Peyer's patch (tissue), 4 donors: ENCODE measurements around the gene SEMA4A. TPM values are rescaled to one million over a fixed set of nuclear protein-coding genes. Genes with fewer than 3 reads are reported as not detected.
A peak's percentile ranks its signal among the peaks of the same experiment; 100 is the strongest.

Experiments used
- DNase-seq, 3 donors: peaks; one replicate each; pipeline ENCODE4 v3.0.0-alpha.2; 2017 to 2019
- H3K27ac ChIP-seq, 4 donors: fragments of 200-600 bp; sonication (generic); one replicate each; pipeline ENCODE4 v1.5.1; 2016 to 2019
- H3K27me3 ChIP-seq, 2 donors: fragments of 200-600 bp; sonication (generic); one replicate each; pipeline ENCODE4 v1.5.1; 2019
- H3K36me3 ChIP-seq, 3 donors: fragments of 200-600 bp; sonication (generic); one replicate each; pipeline ENCODE4 v1.5.1; 2016 to 2019
- H3K4me1 ChIP-seq, 4 donors: fragments of 200-600 bp; sonication (generic); one replicate each; pipeline ENCODE4 v1.5.1; 2016 to 2019
- H3K4me3 ChIP-seq, 4 donors: fragments of 200-600 bp; sonication (generic); 1 replicate in 3 of 4; 2 replicates in 1 of 4; pipeline ENCODE4 v1.5.1; 2016 to 2019; ENCODE audit warnings: mild to moderate bottlenecking in 1 of 4
- H3K9me3 ChIP-seq, 4 donors: fragments of 200-600 bp; sonication (generic); one replicate each; pipeline ENCODE4 v1.5.1; 2016 to 2019; ENCODE audit warnings: mild to moderate bottlenecking in 1 of 4
- POLR2A ChIP-seq, 2 donors: fragments of 450-650 bp; IDR thresholded peaks; one replicate each; pipeline ENCODE4 v1.5.1; 2017; ENCODE audit warnings: antibody characterized with exemption in 2 of 2, mild to moderate bottlenecking in 2 of 2, moderate library complexity in 2 of 2
- total RNA-seq, 4 donors: library from RNA; depleted of rRNA; stranded (reverse); fragments of >200 nt; gene quantifications; one replicate each; pipeline ENCODE4 v1.1.0, GENCODE V29; 2016
- TF ChIP-seq, protein P1 (sequence below), 6 experiments: fragments of 450-650 bp in 4 of 6; fragments of 200-600 bp in 2 of 6; sonication (generic) in 1 of 6; IDR thresholded peaks; one replicate each; pipeline ENCODE4 v1.5.1; 2017 to 2019; ENCODE audit warnings: antibody characterized with exemption in 6 of 6, mild to moderate bottlenecking in 3 of 6, moderate library complexity in 1 of 6

Gene SEMA4A
- total RNA-seq, 4 donors from 2014 or later: 1.5 to 19.0 (median 3.2) TPM

DNA sequence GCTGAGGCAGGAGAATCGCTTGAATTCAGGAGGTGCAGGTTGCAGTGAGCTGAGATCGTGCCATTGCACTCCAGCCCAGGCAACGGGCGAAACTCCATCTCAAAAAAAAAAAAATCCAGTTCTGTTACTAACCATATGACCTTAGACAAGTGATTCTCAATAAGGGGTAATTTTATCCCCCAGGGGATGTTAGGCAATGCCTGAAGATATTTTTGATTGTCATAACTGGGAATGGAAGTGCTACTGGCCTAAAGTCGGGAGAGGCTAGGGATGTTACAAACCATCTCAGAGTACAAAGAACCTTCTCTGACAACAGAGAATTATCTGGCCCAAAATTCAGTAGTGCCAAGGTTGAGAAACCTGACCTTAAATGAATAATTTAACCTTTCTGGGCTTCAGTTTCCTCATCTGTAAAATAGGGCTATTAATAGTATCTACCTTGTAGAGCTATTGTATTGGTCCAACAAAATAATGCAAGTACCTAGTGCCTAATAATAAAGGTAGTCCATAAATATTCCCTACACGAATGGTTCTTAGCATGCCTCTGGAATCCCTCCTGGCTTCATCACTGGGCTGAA lies 44.6 kb upstream of the SEMA4A start:
- H3K4me1 ChIP-seq: peaks cover 9 to 41% (median 9%) of the 10 kb centered on the region in 4 donors
- DNase-seq: no peak
- H3K27me3 ChIP-seq: no peaks in the 10 kb centered on the region
- H3K36me3 ChIP-seq: no peaks in the 10 kb centered on the region
- TF ChIP-seq, protein P1, sequence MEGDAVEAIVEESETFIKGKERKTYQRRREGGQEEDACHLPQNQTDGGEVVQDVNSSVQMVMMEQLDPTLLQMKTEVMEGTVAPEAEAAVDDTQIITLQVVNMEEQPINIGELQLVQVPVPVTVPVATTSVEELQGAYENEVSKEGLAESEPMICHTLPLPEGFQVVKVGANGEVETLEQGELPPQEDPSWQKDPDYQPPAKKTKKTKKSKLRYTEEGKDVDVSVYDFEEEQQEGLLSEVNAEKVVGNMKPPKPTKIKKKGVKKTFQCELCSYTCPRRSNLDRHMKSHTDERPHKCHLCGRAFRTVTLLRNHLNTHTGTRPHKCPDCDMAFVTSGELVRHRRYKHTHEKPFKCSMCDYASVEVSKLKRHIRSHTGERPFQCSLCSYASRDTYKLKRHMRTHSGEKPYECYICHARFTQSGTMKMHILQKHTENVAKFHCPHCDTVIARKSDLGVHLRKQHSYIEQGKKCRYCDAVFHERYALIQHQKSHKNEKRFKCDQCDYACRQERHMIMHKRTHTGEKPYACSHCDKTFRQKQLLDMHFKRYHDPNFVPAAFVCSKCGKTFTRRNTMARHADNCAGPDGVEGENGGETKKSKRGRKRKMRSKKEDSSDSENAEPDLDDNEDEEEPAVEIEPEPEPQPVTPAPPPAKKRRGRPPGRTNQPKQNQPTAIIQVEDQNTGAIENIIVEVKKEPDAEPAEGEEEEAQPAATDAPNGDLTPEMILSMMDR (IDR thresholded peaks at IDR 0.05): no peak
- no peak for TF ChIP-seq POLR2A (IDR thresholded peaks at IDR 0.05)
- no peak overlapping the region for H3K27ac ChIP-seq
- no peaks in the 10 kb centered on the region for H3K9me3 ChIP-seq
- no peak overlapping the region for H3K4me3 ChIP-seq

DNA sequence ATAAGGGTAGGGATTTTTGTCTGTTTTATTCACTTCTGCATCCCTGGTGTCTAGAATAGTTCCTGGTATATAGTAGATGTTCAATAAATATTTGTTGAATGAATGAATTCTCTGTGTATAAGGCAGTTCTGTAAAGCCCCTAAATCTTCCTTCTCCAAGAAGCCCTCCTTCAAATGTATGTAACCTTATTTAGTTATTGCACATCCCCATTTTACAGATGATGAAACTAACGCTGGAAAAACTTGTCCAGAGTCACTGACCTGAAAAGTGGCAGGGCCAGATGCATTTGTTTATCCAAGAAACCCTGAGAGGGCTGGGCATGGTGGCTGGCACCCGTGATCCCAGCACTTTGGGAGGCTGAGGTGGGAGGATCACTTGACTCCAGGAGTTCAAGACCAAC lies 43.1 kb upstream of the SEMA4A start:
- Histone ChIP-seq H3K27ac (no peak overlapping the region), H3K9me3 (no peaks in the 10 kb centered on the region), H3K36me3 (no peaks in the 10 kb centered on the region), H3K27me3 (no peaks in the 10 kb centered on the region), H3K4me3 (no peak overlapping the region), H3K4me1 (peaks cover 4 to 33% (median 11%) of the 10 kb centered on the region in 4 donors)
- no peak for TF ChIP-seq POLR2A (IDR thresholded peaks at IDR 0.05)
- TF ChIP-seq, protein P1 (IDR thresholded peaks at IDR 0.05): no peak
- DNase-seq: no peak

DNA sequence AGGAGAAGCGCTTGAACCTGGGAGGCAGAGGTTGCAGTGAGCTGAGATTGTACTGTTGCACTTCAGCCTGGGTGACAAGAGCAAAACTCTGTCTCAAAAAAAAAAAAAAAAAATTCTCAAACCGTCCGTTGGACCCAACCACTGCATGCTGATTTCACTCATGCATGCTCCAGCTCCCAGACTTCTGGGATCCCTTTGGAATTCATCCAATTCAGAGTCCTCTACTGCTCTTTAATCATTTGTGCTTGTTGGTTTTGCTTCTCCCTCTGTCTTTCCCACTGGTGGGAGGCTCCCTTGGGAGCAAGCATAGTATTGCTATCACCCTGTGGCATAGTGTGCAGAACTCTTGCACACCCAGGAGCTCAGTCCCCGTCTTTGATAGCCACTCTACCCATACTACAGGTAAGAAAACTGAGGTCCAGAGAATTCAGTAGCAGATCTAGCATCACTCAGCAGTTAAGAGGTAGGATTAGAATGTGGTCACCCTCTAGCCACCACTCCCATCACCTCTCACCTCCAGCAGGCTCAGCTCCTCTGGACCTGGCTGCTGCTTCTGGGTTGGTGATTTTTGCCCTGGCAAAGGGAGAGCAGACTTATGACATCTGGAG lies 41.9 kb upstream of the SEMA4A start:
- Histone ChIP-seq H3K4me3 (no peak overlapping the region), H3K27me3 (no peaks in the 10 kb centered on the region), H3K9me3 (no peaks in the 10 kb centered on the region), H3K27ac (peak overlapping the region in 1 of 4 donors; percentile 97), H3K4me1 (peaks cover 0 to 23% (median 9%) of the 10 kb centered on the region in 4 donors), H3K36me3 (no peaks in the 10 kb centered on the region)
- no peak for DNase-seq
- TF ChIP-seq, protein P1 (IDR thresholded peaks at IDR 0.05): no peak
- no peak for TF ChIP-seq POLR2A (IDR thresholded peaks at IDR 0.05)

DNA sequence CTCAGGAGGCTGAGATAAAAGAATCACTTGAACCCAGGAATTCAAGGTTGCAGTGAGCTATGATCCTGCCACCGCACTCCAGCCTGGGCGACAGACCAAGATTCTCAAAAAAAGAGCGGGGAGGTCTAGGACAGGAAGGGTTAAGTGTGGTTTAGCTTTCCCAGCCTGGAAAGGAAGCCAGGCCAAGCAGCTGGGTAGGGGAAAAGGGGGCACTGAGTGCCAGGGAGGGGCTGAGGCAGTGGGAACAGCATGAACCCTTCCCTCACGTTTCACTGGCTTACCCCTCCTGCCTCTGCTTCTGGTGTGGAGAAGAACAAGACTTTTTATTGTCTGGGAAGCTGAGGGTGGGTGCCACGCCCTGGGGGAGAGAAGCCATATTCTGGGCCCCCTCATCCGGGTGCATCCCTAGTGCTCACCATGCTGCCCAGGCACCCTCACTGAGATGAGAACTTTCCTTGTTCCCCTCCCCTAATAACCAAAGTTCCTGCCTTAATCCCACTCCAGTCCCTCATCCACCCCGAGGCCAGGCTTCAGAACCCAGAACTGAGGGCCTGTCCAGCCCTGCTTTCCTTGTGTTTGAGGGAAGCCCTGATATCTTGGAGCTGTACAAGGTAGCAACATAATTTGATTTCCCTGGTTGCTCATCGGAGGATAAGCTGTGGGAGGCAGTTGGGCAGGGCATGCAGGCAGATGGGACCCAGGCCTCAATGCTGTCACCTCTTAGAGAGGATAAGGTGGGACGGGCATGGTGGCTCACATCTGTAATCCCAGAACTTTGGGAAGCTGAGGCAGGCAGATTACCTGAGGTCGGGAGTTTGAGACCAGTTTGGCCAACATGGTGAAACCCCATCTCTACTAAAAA lies 40.9 kb upstream of the SEMA4A start:
- Histone ChIP-seq H3K4me3 (no peak overlapping the region), H3K4me1 (peaks cover 0 to 18% (median 9%) of the 10 kb centered on the region in 4 donors), H3K27me3 (no peaks in the 10 kb centered on the region), H3K9me3 (no peaks in the 10 kb centered on the region), H3K36me3 (no peaks in the 10 kb centered on the region), H3K27ac (peak overlapping the region in 2 of 4 donors; percentile 9 to 97)
- DNase-seq: no peak
- TF ChIP-seq POLR2A (IDR thresholded peaks at IDR 0.05): no peak
- TF ChIP-seq, protein P1 (IDR thresholded peaks at IDR 0.05): no peak

DNA sequence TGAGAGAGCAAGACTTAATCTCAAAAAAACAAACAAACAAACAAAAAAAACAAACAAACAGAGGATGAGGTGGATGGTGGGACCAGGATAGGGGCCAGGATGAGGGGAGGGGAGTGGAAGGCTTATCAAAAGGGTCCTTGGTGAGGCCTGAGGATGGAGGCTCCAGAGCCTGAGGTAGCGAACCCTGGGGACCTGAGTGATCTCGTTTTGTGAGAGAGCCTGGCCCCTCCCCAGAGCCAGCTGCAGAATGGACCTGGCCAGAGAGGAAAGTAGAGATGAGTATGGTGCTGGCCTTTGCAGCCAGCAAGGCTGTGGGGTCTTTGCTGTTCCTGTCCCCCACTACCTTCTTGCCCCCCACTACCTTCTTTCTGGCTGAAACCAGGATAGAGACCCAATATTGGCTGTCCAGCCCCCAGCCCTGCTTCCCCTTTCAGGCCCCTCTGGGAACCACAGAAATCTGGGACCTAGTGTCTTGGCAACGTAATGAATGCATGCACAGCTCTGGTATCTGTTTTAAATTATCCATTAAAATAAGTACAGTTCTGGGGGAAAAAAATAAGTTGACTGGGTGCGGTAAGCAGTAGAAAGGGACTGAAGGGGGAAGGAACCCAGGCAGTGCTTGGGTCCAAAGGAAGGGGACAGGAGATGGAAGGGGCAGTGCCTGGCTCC lies 40.0 kb upstream of the SEMA4A start:
- no peak for DNase-seq
- Histone ChIP-seq H3K4me3 (no peak overlapping the region), H3K36me3 (no peaks in the 10 kb centered on the region), H3K27ac (peak overlapping the region; percentile 80 to 97 (median 90)), H3K9me3 (no peaks in the 10 kb centered on the region), H3K4me1 (peaks cover 0 to 23% (median 9%) of the 10 kb centered on the region in 4 donors), H3K27me3 (no peaks in the 10 kb centered on the region)
- TF ChIP-seq POLR2A (IDR thresholded peaks at IDR 0.05): no peak
- TF ChIP-seq, protein P1 (IDR thresholded peaks at IDR 0.05): no peak
